H1 (cell line): ENCODE measurements around the gene MAP4.
"Not testable (repeated sequence)": the region's sequence is repeated elsewhere in the genome, so short reads cannot be mapped to it uniquely, and the experiment has no call there.

ENCODE experiments used
- EZH2 ChIP-seq: fragments of 200-600 bp; sonication (generic); IDR thresholded peaks from 2 replicates; pipeline ENCODE4 v1.7.1; 2012; ENCODE audit warnings: low read depth, mild to moderate bottlenecking, moderate library complexity, low read length, inconsistent platforms; ENCODE audit not compliant: severe bottlenecking
- POLR2AphosphoS5 ChIP-seq: IDR thresholded peaks from 2 replicates; pipeline ENCODE4 v1.6.1; 2011; ENCODE audit warnings: low read depth, low read length
- TAF1 ChIP-seq: IDR thresholded peaks from 2 replicates; pipeline ENCODE4 v1.6.1; 2011; ENCODE audit warnings: mild to moderate bottlenecking, low read depth, low read length

DNA sequence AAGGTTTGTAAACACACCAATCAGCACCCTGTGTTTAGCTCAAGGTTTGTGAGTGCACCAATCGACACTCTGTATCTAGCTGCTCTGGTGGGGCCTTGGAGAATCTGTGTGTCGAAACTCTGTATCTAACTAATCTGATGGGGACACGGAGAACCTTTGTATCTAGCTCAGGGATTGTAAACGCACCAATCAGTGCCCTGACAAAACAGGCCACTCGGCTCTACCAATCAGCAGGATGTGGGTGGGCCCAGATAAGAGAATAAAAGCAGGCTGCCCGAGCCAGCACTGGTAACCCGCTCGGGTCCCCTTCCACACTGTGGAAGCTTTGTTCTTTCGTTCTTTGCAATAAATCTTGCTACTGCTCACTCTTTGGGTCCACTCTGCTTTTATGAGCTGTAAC lies 128.2 kb downstream of the MAP4 start:
- not testable (repeated sequence) for TF ChIP-seq EZH2, TAF1, POLR2AphosphoS5
